HG02588 (cell line): ENCODE results near the gene RBFOX1.

ENCODE experiments used
- ATAC-seq: cut with Tn5 transposase; IDR thresholded peaks from one replicate; pipeline ENCODE4 v1.9.1; 2021; ENCODE audit warnings: mild to moderate bottlenecking, moderate library complexity; ENCODE audit not compliant: unreplicated experiment

Gene RBFOX1

DNA sequence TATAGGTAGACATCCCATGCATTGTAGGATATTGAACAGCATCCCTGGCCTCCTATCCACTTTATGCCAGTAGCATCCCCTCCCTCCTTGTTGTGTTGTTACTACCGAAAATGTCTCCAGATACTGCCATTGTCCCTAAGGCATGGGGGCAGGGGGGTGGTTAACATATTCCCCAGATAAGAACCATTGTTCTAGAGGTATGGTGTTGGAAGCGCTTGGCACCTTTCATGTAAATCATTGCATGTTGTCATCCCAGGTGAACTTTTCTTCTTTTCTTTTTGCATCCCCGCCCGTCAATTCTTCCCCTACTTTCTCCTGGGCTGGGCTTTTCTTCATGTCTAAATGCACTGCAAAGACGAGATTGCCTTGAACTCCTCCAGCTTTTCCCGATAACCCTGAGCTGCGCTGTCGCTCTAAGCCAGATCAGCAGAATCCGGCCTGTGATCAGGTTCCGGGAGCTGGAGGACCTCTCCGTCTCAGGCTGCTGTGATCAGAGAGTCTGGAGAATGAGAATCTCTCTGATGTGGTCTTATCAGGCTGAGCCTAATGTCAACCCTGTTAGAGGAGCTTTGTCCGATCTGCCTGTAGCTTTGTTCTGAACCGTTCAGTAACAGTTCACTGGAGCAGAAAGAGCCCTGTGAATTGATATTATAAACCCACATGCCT lies 76.2 kb downstream of the RBFOX1 start:
- no peak for ATAC-seq

DNA sequence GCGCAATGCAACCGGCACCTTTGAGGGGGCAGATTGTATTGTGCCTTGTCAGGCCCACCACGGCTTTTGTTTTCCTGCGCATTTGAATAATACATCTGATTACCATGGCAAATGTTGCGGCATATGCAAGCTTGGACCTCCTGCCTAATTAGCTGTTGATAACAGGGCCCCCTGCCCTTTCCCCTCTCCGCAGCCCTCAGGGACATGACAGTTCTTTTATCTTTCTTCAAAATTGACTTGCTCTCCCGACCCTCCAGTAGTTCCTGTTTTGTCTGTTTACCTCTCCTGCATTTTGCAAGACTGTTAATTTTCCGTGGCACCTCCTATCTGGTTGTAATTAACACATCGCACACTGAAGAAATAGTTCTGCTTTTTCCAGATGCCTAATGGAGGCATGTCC lies 86.8 kb downstream of the RBFOX1 start:
- ATAC-seq = no peak

DNA sequence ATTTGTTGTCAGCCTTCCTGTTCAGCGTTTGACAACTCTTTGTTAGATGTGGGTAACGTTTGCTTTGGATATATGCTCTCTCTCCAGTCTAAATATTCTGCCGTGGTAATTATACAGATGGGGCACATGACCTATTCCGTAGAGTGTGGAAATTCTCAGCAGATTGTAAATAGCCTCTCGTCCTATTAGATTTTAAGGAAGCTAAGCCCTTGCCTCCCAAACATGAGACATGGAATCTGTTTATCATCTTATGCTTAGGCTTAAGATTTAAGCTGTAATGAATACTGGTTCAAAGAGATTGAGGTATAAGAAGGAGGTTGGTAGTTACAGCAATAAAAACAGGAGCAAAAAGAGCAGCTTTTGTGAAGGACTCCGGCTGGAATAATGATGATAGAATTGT lies 87.4 kb downstream of the RBFOX1 start:
- ATAC-seq = no peak

DNA sequence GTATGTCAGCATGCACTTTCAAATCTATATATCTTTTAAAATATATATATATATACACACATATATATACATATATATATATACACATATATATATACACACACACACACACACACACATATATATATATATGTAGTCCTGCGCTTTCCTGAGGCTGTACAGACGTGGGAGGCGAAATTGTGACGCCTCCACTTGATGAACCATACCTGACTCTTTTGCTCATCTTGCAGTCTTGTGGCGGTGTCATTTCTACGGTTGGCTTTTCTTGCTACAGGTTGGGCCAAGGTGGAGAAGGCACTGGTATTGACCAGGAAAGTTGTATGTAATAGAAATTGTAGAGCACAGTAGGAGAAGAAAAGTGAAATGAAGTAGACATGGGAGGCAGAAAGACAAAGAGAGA lies 88.2 kb downstream of the RBFOX1 start:
- ATAC-seq = no peak

DNA sequence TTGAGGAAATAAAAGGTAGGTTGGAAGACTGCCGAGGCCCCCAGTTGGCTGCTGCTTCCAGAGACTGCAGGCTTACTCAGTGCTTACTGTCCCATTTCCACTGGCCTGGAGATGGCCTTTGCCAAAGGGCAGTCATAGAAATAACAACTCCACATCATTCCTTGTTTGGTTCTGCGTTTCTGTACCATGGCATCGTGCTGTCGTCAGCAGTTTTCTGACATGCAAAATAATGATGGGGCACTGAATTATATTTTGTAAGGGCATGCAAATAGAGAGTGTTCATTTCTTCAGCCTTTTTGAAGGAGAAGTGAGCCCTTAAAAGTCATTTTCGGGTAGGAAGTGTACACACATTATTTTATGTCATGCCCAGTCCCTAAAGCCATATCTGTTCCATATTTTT lies 88.9 kb downstream of the RBFOX1 start:
- ATAC-seq = no peak

DNA sequence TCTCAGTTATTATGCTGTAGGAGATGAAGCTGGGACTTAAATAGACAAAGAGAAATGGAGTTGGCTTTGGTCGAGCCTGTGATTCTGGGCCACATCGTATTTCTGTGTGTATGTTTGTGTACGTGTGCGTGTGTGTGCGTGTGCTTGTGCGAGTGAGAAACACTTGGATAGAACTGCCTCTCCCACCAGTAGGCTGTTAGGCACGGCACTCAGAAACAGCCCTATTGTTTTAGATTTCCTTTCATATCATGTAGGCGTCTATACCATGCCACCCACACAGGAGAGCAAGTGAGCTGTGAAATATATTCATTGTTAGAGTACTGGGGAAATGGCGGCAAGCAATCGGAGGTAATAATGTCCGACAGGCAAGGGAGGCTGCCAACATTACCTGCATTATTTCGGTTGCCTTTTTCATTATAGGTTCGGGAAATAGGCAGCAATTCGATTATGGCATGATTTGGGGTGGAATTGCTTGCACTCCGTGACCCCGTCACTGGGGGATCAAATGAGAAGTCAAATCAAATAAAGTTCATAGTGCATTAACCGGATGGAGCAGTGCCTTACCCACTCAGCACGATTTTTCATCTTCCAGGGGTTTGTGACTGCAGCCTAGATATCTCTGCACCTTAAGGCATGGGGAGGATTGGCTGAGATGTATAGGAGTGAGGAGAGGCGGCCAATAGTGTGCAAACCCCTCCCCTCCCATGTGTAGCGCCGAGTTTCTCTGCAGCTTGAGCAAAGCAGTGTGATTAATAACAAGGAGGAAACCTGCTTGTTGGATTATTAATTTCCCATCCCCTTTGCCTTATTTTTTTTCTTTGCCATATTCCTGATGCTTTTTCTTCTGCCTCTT lies 89.6 kb downstream of the RBFOX1 start:
- no peak for ATAC-seq

DNA sequence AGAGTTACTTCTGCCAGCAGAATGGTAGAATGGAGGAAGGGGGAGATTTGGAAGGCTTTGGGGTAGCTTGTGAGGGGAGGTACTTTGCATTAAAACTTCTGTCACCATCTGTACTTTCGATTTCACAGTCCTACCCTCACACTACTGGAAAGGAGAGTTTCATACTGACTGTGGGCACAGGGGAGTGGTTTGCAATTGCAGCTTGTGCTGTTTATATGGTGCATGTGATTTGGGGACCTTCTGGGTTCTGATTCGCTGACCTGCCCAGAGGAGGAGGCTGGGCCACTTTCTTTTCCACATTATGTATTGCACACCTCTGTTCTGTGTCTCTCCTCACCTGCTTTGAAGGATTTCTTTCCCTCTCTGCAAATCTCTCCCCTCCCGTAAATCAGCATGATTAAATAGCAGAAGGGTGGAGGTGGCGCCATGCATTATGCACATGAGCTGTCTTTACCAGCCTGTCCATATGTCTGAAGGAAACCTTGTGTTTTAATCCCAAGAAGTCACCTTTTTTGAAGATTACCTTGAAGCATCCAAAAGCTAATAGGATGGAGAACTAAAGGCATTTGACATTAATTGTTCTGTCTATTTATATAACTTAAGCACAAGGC lies 90.9 kb downstream of the RBFOX1 start:
- no peak for ATAC-seq

DNA sequence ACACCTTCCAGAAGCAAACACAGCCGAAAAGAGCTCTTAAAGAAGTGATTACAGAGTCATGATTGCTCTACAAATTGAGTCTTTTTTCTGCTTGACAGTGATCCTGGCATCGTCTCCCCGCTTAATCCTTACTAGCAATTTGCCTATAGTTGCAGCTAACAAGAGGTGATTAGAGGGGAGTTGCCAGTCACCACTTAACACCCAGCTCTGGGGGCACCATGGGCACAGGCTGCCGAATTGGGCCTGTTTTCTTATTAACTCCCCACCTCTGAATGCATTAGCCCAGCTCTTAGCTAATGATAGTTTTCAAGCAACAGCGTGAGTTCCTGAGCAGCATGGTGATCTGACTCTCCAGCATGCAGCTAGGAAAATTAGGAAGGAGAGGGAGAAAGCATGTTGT lies 93.5 kb downstream of the RBFOX1 start:
- ATAC-seq = no peak

DNA sequence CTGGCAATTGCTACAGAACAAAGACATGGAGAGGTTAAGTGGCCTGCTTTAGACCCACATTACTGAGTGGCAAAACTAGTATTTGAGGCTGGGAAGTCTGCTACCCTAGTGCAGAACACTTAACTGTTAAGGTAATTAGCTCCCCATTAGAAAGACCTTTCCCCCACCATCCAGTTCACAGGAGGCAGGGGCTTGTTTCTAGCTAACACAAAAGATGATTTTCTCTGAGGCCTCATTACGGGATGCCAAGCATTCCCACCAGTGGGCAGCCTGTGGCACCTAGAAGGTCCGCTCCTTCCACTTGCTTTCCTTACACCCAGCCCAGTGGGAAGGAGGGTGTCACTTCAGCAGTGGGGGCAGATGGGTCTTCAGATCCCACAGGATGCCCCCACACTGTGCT lies 99.1 kb downstream of the RBFOX1 start:
- no peak for ATAC-seq

DNA sequence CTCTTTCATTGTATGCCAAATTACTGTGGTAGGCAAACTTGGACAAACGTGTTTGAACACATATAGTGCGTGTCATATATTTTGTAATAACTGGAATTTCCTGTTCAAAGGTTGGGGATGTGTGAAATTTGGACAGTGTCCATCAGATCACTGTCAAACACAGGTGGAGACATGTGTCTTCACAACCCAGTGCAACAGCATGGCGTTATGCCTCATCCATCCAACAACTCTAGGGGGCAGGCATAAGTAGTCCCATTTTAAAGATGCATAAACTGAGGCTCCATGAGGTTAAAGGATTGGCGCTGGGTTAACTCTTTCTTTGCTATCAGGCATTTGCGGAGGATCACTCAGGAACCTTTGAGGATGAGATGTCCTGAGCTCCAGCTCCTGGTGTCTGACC lies 103.7 kb downstream of the RBFOX1 start:
- ATAC-seq = no peak

DNA sequence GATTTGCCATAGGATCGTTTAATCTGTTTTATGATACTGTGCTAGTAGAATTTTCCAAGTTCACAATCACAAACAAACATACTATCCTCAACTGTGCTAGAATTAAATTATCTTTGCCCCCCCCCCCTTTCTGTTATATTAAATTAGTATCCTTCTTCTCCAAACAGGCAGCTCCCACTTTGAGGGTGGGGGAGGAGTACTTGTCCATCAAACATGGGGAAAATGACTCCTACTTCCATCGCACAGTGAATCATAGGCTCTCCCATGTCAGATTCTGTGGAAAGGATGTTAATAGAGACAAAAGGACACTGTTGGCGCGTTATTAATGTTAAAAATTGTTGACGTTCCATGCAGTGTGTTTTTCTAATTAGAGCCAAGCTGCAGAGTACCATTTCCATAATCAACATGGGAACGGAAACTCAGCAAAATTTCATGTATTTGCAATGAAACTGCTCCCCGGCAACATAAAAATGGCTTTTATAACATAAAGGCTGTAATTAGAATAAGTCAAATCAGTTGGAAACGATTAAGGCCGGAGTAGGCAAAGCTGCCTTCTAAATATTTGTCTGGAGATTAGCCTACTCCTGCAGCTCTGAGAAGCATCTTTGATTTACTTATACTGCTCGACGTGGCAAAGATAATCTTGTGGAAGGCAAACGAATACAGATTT lies 104.6 kb downstream of the RBFOX1 start:
- ATAC-seq = no peak

DNA sequence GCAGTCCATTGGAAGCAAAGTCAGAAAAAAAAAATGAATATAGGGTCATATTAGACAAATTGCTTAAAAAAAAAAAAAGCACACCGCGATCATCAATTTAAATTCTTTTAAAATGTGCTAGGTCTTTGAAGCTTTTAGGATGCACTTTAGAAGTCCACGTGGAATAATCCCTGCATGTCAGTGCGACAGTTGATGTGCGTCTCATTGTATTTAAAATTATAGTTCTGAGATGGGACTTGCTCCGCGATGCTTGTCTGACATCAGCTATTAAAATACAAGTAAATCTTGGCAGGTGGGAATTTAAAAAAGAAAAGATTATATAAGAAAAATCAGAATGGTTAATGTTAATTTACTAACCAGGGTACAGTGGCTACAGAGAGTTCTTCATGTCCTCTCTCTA lies 105.2 kb downstream of the RBFOX1 start:
- no peak for ATAC-seq

DNA sequence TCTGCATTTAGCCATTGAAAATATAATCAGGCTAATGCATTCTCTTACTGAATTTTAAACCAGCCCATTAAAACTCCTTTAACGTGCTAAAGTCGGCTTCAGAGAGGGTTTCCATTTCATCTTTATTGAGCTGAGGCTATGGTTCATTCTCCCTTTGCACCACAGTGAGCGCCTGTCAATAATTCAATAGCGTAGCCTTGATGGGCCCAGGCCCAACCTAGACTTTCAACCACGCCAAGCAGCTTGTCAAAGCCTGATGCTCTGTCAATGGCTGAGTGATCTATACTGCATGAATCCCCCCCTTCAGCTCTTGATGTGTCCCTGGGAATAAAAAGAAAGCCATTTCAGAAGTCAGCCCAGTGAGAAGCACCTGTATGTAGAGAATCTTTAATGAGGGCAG lies 106.0 kb downstream of the RBFOX1 start:
- ATAC-seq = no peak

DNA sequence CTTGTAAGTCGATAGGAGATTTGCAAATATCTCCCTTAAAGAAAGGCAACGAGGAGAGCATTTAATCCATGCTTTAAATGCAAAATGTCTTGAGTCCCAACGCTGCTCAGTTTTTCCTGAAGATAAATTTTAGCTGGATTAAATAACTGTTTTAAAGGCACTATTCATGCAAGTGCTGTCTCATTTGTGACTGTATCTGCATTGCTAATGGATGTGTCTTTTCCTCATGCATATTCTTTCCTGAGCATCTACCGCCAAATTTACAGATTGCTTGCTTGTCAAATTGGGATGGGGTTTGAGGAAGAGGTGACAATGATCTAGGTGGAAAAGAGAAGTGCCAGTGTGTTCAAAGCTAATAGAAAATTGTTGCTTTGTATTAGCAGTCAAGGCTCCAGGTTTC lies 106.9 kb downstream of the RBFOX1 start:
- ATAC-seq = no peak

DNA sequence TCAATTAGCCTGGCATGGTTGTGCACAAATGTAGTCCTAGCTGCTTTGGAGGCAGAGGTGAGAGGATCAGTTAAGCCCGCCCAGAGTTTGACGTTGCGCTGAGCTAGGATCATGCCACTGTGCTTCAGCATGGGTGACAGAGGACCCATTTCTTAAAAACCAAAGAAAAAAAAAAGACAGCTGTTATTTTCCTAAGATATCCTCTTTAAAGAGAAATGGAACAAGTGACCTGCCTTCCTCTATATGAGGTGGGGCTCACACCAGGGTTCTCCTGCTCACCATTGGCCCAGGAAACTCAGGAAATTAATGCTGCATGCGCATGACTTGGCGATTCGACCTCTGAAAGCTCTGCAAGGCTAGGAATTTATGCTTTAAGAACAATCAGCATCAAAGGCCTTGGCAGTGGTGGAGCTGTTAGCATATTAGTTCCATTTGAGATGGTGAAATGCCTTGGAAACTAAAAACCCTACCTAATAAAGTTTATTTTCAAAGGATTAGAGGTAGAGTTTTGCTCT lies 108.3 kb downstream of the RBFOX1 start:
- no peak for ATAC-seq

DNA sequence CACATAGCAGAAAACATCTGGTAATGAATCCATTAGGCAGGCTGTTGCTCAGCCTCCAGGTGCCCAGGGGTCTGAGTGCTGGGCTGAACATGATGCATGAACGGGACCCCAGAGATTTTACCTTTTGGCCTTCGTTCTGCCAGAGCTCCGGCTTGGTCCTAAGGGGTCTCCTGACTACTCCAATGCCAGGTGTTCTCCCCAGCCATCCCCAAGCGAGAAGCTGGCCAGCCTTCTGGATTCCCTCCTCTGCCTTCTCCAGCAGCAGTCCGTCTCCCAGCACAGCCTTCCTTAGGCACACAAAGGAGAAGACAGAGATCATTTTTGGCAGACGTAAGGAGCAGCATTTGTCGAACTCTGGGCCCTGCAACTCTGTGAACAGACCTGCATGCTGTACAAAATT lies 109.4 kb downstream of the RBFOX1 start:
- ATAC-seq = no peak

DNA sequence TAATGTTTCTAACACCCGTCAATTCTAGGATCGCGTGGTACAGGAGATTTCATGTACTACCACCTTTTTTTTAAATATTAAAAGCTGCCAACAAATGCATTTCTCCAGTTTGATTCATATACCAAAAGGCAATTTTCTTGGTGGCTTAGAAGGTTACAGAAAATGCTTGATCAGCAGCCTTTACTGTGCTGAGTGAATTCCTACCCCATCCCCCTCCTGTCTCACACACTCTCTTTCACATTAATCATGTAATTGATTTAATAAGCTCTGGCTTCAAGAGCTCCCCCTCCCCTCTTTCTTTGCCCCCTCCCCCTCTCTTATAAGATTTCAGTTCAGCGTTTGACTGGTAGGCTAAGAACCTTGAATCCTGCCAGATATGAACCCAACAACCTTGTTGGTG lies 110.5 kb downstream of the RBFOX1 start:
- no peak for ATAC-seq

DNA sequence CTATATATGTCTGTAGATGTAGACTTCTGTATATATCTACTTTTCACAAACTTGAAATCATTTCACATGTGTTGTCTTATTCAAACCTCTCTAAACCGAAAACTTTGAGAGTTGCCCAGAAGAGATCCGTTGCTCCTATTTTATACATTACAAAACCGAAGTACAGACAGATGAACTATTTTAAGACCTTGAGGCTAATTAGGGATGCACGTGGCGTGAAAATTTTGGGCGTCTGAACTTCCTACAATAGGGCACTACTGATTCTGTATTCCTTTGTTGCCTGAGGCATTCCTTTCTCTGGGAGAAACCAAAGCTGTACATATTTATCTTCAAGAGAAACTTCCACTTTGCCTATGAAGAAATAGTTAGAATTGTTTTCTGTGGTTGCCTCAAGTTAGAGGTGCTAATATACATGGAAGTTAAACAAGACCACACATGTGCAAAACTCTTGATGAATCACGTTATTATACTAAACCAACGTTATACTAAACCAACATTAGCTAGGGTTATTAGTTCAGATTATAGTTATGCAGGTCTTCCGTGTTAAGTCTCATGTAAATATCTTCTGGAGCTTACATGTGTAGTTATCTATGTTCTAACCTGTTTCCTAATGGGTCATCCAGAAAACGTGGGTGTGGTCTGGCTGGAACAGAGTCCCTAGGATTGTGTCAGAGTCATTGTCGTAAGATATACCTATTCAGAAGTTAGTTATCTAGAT lies 111.2 kb downstream of the RBFOX1 start:
- ATAC-seq = no peak

DNA sequence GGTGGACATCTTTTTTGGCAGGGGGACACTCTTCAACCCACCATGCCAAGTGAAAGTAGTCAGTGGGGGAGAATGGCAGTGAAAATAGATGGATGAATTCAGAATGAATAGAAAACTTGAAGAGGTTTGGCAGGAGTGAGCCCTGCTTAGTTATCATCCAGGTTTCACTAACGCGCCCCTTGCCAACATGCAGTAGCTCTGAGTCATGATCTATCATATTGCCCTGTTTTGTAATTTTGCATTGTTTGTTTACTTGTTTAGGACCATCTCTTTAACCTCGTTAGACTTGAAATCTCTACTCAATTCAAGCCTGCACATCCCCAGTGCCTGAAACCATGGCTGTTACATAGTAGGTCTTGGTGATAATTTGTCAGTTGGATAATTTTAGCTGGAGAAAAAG lies 116.7 kb downstream of the RBFOX1 start:
- no peak for ATAC-seq

DNA sequence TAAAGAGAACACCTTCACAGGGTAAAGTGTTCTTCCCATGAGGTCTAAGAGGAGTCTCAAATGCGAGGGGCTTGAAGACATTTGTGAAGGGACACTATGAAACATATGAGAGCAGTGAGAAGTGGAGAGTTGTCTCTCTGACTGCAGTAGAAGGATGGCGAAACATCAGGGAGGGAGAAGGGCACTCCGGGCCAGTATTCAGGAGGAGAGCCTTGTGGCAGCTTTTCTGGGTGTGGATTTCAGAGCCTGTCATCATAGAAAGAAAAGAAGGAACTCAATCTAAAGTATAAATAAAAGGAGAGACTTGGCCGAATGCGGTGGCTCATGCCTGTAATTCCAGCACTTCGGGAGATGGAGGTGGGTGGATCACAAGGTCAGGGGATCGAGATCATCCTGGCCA lies 117.2 kb downstream of the RBFOX1 start:
- no peak for ATAC-seq

DNA sequence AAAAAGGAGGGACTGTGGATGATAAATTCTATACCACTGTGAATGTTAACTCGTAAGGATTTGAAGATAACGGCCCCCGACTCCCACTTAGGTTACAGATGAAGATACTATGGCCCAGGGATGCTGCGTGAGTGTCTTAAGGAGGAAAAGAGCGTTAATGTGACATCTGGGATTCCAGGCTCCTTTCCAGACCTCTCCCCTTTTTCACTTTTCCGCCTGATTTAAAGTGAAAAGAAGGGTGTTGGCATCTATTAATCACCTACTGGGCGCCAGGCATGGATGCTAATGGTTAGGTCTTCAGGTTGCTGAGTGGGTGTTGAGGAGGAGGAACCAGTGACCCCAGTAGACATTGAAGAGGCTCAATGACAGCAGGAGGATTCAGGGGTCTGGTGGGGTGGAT lies 117.8 kb downstream of the RBFOX1 start:
- no peak for ATAC-seq
